HFFc6 (cell line): ENCODE measurements around the gene SLC35A1. TPM values are rescaled to one million over a fixed set of nuclear protein-coding genes. Genes with fewer than 3 reads are reported as not detected.

Source experiments
- DNase-seq: peaks from one replicate; pipeline ENCODE4 v3.0.0-alpha.2; 2018
- H3K27ac Mint-ChIP-seq: 2 replicates; pipeline ENCODE4 v1.8.0; 2020; ENCODE audit warnings: mild to moderate bottlenecking, mixed read lengths
- H3K27me3 Mint-ChIP-seq: 2 replicates; pipeline ENCODE4 v1.8.0; 2021; ENCODE audit warnings: mild to moderate bottlenecking, moderate library complexity, mixed read lengths; ENCODE audit not compliant: insufficient read depth
- H3K36me3 Mint-ChIP-seq: 2 replicates; pipeline ENCODE4 v1.8.0; 2021; ENCODE audit warnings: low read depth, mixed read lengths
- H3K4me1 Mint-ChIP-seq: 2 replicates; pipeline ENCODE4 v1.8.0; 2020; ENCODE audit warnings: low read depth, mixed read lengths
- H3K4me3 Mint-ChIP-seq: 2 replicates; pipeline ENCODE4 v1.8.0; 2020; ENCODE audit warnings: mild to moderate bottlenecking, moderate library complexity, mixed read lengths
- H3K9me3 Mint-ChIP-seq: 2 replicates; pipeline ENCODE4 v1.8.0; 2020; ENCODE audit warnings: mild to moderate bottlenecking, mixed read lengths
- total RNA-seq, 6 experiments: library from RNA; stranded (reverse); fragmentation: NEBNext Ultra II Directional; extraction: Animal tissue kit (Norgen Biotek cat#: 25700); gene quantifications; 2 replicates in 1 of 6; 3 replicates in 5 of 6; pipeline ENCODE4 v1.2.3, GENCODE V29; 2021
- TF ChIP-seq, protein P1 (sequence below): fragments of 200-600 bp; sonication (generic); IDR thresholded peaks from 2 replicates; pipeline ENCODE4 v1.5.0; 2021; ENCODE audit warnings: antibody characterized with exemption, mild to moderate bottlenecking

The SLC35A1 gene
- total RNA-seq, 6 experiments from 2014 or later: 11.8 to 14.9 (median 13.9) TPM

DNA sequence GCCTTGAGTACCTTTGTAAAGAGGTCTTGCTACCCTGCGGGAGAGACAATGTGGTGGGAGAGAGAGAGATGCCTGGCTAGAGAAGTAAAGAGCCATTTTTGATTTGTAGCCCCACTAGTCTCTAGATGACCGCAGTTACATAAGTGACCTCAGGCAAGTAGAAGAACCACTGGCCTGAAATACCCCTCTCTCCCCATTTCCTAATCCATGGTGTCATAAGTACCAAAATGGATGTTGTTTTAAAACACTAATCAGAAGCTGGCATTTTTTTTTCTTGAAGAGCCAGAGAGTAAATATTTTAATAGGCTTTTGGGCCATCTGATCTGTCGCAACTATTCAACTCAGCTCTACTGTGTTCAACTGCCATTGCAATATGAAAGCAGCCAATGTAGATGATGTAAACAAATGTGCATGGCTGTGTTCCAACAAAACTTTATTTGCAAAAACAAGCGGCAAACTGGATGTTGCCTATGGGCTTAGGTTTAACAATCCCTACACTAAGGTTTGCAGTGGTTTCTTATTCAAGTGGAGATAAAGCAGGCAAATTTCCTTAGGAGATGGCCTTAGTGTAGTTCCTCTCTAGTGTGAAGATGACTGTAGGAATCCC, 80.5 kb downstream of the SLC35A1 start:
- no peak for DNase-seq
- Mint-ChIP-seq H3K27me3 (no peaks in the 10 kb centered on the region; the same call in 1 of the 2 replicates), H3K9me3 (no peaks in the 10 kb centered on the region), H3K4me1 (peaks cover 4% of the 10 kb centered on the region), H3K4me3 (no peak overlapping the region), H3K36me3 (peaks cover 42% of the 10 kb centered on the region), H3K27ac (no peak overlapping the region)
- TF ChIP-seq, protein P1, sequence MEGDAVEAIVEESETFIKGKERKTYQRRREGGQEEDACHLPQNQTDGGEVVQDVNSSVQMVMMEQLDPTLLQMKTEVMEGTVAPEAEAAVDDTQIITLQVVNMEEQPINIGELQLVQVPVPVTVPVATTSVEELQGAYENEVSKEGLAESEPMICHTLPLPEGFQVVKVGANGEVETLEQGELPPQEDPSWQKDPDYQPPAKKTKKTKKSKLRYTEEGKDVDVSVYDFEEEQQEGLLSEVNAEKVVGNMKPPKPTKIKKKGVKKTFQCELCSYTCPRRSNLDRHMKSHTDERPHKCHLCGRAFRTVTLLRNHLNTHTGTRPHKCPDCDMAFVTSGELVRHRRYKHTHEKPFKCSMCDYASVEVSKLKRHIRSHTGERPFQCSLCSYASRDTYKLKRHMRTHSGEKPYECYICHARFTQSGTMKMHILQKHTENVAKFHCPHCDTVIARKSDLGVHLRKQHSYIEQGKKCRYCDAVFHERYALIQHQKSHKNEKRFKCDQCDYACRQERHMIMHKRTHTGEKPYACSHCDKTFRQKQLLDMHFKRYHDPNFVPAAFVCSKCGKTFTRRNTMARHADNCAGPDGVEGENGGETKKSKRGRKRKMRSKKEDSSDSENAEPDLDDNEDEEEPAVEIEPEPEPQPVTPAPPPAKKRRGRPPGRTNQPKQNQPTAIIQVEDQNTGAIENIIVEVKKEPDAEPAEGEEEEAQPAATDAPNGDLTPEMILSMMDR: no peak

GRCh38 chr6:87555506-87555905, 82.7 kb downstream of the SLC35A1 start:
- peaks cover 9% of the 10 kb centered on the region for H3K4me1 Mint-ChIP-seq
- H3K27me3 Mint-ChIP-seq: no peaks in the 10 kb centered on the region
- TF ChIP-seq, protein P1: no peak
- no peak for DNase-seq
- no peaks in the 10 kb centered on the region for H3K9me3 Mint-ChIP-seq
- peaks cover 40% of the 10 kb centered on the region for H3K36me3 Mint-ChIP-seq
- H3K27ac Mint-ChIP-seq: no peak overlapping the region
- H3K4me3 Mint-ChIP-seq: no peak overlapping the region

GRCh38 chr6:87558446-87558845, 85.7 kb downstream of the SLC35A1 start:
- TF ChIP-seq, protein P1: no peak

DNA sequence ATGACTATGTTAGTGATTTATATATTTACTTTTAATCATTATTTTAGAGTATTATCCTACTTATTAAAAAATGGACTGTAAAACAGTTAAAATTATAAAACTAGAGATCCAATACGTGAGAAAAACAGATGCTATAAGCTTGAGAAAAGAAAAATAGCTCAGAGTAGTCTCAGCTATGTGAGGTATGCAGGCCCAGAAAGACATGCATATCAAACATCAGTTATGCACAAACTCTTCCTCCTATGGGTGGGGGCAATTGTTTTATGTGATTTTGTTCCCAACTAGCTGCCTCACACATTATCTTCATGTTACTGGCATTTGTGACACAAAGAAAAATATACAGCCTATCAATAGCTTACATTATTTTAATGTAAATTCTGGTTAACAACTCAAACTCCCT, 88.2 kb downstream of the SLC35A1 start:
- H3K27ac Mint-ChIP-seq: no peak overlapping the region
- TF ChIP-seq, protein P1: no peak
- H3K36me3 Mint-ChIP-seq: peaks cover 36% of the 10 kb centered on the region
- H3K9me3 Mint-ChIP-seq: no peaks in the 10 kb centered on the region
- peaks cover 21% of the 10 kb centered on the region for H3K4me1 Mint-ChIP-seq
- DNase-seq: no peak
- H3K4me3 Mint-ChIP-seq: no peak overlapping the region
- no peaks in the 10 kb centered on the region for H3K27me3 Mint-ChIP-seq

More at GRCh38 chr6:87558446-87558845, 85.7 kb downstream of the SLC35A1 start:
- Mint-ChIP-seq H3K4me1 (peaks cover 16% of the 10 kb centered on the region), H3K4me3 (no peak overlapping the region), H3K27ac (no peak overlapping the region), H3K9me3 (no peaks in the 10 kb centered on the region), H3K36me3 (peaks cover 33% of the 10 kb centered on the region), H3K27me3 (no peaks in the 10 kb centered on the region)
- DNase-seq: peak; percentile 23

Other genes starting within 250 kb of the SLC35A1 start
- gene SMIM8, start 150.4 kb upstream of the SLC35A1 start, total RNA-seq: 1 to 10 TPM; 3.3 to 6.2 (median 4.8) TPM
- gene GJB7, start 143.7 kb upstream of the SLC35A1 start, total RNA-seq: not detected
- under 1 TPM; 0.14 to 0.43 (median 0.40) TPM for gene C6orf163, start 128.2 kb upstream of the SLC35A1 start, total RNA-seq
- gene CFAP206, start 65.0 kb upstream of the SLC35A1 start, total RNA-seq: not detected
- gene RARS2, start 117.0 kb downstream of the SLC35A1 start, total RNA-seq: 10 to 100 TPM; 48.3 to 62.0 (median 58.3) TPM
- 10 to 100 TPM; 26.7 to 35.1 (median 29.7) TPM for gene ORC3, start 117.2 kb downstream of the SLC35A1 start, total RNA-seq
- gene AKIRIN2, start 229.3 kb downstream of the SLC35A1 start, total RNA-seq: 10 to 100 TPM; 47.0 to 63.1 (median 55.8) TPM